Stimulated activated CD8-positive, alpha-beta memory T cell treated with anti-CD3 and anti-CD28 coated beads, Interleukin-12 subunit alpha, Interleukin-12 subunit beta, amount 100 ng/mL, for 4 hours (primary cell): ENCODE results near the gene SRP9.
"Not testable (repeated sequence)": the region's sequence is repeated elsewhere in the genome, so short reads cannot be mapped to it uniquely, and the experiment has no call there.

Source experiments
- DNase-seq: peaks from one replicate; pipeline ENCODE4 v3.0.0-alpha.2; 2020; ENCODE audit warnings: low read depth

SRP9 gene

DNA sequence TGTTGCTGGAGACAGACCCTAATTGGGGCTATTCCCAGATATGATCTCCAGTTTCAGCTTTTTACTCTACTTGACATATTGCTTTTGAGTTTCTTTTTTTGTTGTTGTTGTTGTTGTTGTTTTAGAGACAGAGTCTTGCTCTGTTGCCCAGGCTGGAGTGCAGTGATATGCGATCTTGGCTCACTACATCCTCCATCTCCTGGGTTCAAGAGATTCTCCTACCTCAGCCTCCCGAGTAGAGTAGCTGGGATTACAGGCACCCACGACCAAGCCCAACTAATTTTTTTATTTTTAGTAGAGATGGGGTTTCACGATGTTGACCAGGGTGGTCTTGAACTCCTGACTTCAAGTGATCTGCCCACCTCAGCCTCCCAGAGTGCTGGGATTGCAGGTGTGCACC, 1.3 kb upstream of the SRP9 start:
- DNase-seq = no peak

- DNase-seq = peak; percentile 1
Observed at GRCh38 chr1:225777058-225777582, 506 bp upstream of the SRP9 start.

DNA sequence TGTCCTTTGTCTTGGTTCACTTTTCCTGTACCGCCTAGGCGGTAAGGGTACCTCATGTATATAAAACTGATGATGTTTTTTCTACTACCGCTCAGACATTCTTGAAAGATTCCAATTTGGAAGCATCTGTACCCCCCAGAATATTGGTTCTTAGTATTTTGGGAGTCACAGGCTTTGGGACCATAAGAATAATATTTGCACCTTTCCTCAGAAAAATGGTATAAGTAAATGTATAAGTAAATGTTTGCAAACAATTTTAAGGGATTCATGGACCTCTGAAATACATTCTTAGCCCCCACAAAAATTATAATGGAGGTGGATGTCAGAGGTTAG, 677 bp downstream of the SRP9 start:
- no peak for DNase-seq

DNA sequence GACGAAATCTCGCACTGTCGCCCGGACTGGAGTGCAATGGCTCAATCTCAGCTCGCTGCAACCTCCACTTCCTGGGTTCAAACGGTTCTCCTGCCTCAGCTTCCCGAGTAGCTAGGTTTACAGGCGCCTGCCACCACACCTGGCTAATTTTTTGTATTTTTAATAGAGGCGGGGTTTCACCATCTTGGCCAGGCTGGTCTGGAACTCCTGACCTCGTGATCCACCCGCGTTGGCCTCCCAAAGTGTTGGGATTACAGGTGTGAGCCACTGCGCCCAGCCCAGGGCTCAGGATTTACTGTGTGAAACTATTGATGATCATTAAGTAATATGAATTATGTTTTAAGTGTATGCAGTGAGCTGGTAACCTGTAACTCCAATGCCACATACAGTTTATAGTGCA, 1.5 kb downstream of the SRP9 start:
- not testable (repeated sequence) for DNase-seq

DNA sequence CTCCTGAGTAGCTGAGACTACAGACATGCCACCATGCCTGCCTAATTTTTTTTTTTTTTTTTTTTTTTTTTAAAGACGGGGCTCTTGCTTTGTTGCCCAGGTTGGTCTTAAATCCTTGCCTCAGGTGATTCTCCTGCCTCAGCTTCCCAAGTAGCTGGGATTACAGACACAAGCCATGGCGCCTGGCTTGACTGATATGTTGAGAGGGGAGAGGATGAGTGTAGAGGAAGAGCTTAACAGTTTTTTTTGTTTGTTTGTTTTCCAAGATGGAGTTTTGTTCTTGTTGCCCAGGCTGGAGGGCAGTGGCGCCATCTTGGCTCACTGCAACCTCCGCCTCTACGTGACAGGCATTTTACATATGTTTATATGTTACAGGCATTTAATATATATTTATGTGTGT, 2.5 kb downstream of the SRP9 start:
- DNase-seq = no peak

GRCh38 chr1:225780630-225781029, 3.0 kb downstream of the SRP9 start:
- DNase-seq = no peak

GRCh38 chr1:225789142-225789541, 11.5 kb downstream of the SRP9 start:
- DNase-seq = not testable (repeated sequence)

DNA sequence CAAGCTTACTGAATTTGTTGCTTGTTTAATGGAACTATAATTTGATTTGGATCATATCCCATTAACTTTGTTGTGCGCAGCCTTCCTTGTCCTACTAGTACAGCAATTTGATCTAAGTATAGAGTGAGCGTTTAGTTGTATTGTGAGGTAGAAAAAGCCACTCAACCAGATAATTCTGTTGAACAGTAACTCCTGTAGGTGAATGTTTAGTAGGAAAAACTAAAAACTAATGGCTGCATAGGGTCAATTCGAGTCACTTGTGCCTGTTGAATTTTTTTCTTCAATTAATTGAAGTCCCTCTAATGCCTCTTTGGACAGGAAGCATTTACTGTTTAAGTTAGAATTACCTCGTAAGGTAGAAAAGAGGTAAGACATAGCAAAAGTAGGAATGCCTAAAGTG, 17.3 kb downstream of the SRP9 start:
- DNase-seq = no peak

- not testable (repeated sequence) for DNase-seq
Observed at GRCh38 chr1:225796097-225796496, 18.5 kb downstream of the SRP9 start.

DNA sequence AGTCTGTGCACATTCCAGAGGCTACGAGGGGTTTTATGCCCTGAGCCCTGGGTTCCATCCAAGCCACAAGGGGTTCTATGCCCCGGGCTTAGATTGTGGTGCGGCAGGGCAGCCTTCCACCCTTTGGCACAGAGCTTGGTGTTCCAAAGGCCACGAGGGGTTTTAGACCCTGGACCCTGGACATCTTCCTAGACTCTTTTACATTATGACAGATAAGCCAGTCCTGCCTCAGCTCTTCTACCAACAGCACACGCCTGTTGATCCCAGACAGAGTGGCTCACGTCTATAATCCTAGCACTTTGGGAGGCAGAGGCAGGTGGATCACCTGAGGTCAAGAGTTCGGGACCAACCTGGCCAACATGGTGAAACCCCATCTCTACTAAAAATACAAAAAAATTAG, 23.5 kb downstream of the SRP9 start:
- not testable (repeated sequence) for DNase-seq

GRCh38 chr1:225806249-225806648, 28.6 kb downstream of the SRP9 start:
- no peak for DNase-seq

DNA sequence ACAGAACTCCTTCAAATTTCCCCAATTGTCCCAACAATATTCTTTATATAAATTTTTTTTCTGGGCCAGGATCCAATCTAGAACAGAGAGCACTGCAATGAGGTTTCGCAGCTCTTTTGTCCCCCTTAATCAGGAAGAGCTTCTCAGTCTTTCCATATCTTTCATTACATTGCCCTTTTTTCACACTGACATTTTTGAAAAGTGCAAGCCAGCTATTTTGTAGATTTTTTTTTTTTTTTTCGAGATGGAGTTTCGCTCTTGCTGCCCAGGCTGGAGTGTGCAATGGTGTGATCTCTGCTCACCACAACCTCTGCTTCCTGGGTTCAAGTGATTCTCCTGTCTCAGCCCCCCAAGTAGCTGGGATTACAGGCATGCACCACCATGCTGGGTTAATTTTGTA, 29.1 kb downstream of the SRP9 start:
- not testable (repeated sequence) for DNase-seq

- DNase-seq = no peak
Observed at GRCh38 chr1:225808136-225808535, 30.5 kb downstream of the SRP9 start.

DNA sequence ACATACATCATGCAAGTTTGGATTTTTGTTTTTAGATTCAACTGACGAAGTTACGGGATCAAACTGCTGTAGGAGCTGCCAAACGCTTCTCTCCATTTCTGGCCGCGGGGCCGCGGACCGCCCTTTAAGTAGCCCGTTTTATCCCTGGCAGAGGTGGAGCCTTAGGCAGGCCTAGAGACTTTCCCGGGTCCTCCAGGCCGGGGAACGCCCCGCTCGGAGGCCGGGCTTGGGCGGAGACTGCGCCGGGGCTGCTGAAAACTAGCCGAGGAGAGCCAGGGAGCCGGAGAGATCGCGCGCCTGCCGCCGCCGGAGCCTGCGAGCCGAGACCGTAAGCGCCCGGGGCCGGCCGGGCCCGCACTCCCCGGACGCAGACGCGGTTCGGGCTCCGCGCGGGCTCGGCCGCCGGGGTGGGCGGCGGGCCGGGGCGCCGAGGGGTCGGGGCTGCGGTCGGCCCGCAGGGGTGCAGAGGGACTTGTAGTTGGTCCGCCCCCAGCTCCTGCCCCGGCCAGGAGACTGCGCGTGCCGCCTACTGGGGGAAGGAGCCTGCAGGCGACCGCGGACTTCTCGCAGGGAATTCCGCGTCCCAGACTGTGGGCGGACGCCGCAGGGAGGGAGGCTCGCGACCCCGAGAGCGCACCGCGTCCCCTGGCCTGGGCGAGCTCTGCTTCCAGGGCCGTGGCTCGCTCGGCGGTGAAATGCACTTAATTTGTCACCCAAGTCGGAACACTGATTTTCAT, 32.4 kb downstream of the SRP9 start, which contains the start of gene EPHX1:
Gene EPHX1, plus strand, starts transcription at position 283 of the 737 bp plus-strand sequence. CDS start 18,606 bp downstream, outside the sequence.
- DNase-seq = peak; percentile 50

DNA sequence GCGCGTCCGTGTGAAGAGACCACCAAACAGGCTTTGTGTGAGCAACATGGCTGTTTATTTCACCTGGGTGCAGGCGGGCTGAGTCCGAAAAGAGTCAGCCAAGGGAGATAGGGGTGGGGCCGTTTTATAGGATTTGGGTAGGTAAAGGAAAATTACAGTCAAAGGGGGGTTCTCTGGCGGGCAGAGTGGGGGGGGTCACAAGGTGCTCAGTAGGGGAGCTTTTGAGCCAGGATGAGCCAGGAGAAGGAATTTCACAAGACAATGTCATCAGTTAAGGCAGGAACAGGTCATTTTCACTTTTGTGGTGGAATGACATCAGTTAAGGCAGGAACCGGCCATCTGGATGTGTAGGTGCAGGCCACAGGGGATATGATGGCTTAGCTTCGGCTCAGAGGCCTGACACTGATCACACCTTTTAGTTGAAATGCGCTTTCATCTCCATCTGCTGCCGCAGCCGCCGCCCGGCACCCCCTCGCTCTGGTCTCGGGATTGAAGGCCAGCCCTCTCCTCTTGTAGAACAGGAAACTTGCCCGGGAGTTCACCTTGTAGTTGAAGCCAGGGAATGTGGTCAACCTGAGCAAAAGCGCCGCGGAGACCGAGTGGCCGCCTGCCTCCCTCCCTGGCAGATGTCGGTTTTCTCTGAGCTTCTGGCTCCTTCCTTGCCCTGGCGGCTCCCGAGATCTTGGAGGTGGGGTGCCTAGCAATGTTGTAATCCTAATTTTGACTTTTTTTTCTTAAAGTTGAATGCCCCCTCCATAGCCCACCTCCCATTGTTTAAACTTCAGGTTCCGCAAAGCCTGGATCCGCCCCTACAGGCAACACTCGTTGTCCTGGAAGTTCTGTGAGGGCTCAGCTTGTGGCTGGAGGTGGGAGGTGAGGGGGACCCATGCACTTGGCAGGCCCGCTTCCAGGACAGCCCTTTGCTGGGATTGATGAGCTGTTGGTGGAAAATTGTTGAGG, 33.2 kb downstream of the SRP9 start:
- DNase-seq = not testable (repeated sequence)

GRCh38 chr1:225811622-225812487, 34.2 kb downstream of the SRP9 start:
- DNase-seq = no peak

DNA sequence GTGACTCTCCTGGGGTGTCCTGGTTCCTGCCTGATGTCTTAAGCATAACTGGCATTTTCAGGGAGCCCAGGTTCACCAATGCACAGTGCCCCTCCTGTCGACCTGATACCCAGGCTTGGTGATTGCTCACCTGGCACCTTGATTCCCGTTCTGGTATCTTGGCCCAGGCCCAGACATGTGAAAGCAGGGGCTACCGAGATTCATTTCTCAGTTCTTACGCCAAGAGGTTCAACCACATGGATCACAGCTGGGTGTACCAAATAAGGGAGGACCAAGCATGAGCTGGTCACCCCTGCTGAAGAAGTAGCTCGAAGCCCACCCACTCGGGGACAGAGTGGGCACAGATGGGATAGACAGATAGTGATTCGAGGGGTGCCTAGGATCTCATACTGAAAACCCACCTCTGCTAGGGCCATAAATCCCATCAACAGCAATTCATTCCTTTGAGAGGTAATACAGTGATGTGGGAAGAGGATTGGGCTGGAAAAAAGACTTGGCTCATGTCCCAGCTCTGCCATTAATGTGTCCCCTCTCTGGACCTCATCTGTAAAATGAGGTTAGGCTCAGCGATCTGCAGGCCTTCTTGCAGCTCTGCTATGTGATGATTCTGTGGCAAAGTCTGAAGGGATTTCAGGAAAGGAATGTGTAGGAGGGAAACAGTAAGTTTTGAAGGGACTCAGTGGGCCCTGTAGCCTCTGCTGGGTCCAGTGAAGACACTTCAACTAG, 35.0 kb downstream of the SRP9 start:
- no peak for DNase-seq

DNA sequence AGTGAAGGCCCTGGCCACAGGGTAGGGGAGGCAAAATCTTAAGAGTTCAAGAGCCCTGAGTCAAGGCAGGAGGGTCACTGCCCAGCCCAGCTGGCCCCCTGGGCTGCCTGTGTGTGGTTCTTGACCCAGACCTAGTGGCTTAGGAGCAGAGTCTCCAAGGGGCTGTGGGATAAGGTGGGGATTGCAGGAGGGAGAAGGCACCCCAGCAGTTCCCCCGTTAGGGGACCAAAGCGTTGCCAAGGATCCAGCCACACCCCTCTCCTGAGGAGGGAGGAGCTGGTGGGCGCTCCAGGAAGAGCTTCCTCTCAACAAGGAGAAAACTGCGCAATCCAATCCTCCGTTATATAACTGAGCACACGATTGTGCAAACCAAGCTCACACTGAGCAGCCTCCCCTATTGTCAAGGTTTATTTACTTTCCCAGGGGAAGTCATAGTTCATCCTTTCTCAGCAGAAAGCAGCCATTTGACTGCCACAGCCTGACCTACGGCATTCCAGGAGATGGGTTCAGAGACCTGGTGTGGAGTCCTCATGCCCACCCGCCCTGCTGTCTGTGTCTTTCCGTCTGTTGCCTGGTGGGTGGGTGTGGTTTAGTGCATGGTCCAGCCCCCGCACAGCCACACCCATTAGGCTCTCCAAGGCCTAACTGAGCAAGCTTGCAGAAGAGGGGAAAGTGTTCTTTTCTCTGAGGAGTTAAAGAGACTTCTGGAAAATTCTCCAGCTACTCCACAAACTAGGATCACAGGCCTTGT, 35.8 kb downstream of the SRP9 start:
- no peak for DNase-seq

DNA sequence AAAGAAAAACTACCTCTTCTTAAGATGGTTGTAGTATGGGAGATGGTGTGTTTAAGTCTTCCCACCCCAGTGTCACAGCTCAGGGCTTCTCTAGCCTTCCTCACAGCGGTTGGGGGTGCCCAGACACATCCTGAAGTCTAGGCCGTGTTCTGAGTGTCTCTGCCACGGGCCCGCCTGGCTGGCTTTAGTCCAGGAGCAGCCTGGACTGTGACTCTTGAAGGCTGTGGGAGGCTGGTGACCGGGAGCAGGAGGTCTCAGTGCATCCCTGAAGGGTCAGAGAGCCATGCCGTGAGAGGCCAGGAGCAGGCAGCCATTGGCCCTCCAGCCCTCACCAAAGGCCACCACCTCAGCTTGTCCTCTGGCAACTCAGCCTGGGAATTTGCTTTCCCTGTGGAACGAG, 36.8 kb downstream of the SRP9 start:
- no peak for DNase-seq

- not testable (repeated sequence) for DNase-seq
Observed at GRCh38 chr1:225815090-225815489, 37.5 kb downstream of the SRP9 start.
